ENCODE data around the gene ANKRD63.

Gene ANKRD63

GRCh38 chr15:40282869-40283614 is at the start of gene ANKRD63:
ANKRD63 (minus strand) TSS chr15:40283064; CDS start chr15:40282586, 478 bp downstream.
- peak; percentile 30 for DNase-seq

- peak; percentile 26 for DNase-seq
These were observed 49.4 kb upstream of the ANKRD63 start for GRCh38 chr15:40332113-40332781.

GRCh38 chr15:40331637-40332036 is 48.8 kb upstream of the ANKRD63 start:
- DNase-seq: no peak

- no peak for DNase-seq
These were observed 48.2 kb upstream of the ANKRD63 start for GRCh38 chr15:40331026-40331425.

- DNase-seq: peak; percentile 69
These were observed 47.5 kb upstream of the ANKRD63 start for GRCh38 chr15:40330368-40330836.

GRCh38 chr15:40329804-40330203 is 46.9 kb upstream of the ANKRD63 start:
- no peak for DNase-seq

- DNase-seq: no peak
These were observed 45.9 kb upstream of the ANKRD63 start for GRCh38 chr15:40328751-40329150.

- peak; percentile 37 for DNase-seq
These were observed 45.3 kb upstream of the ANKRD63 start for GRCh38 chr15:40328176-40328575.

- DNase-seq: no peak
These were observed 44.6 kb upstream of the ANKRD63 start for GRCh38 chr15:40327457-40327856.

GRCh38 chr15:40325700-40326099 is 42.8 kb upstream of the ANKRD63 start:
- DNase-seq: peak; percentile 63

- DNase-seq: no peak
These were observed 42.3 kb upstream of the ANKRD63 start for GRCh38 chr15:40325188-40325587.

GRCh38 chr15:40323953-40324937 is 41.4 kb upstream of the ANKRD63 start:
- peak; percentile 50 for DNase-seq

- peak; percentile 93 for DNase-seq
These were observed 40.5 kb upstream of the ANKRD63 start, which contains the start of gene INAFM2 for GRCh38 chr15:40323239-40323952. INAFM2 (plus strand) TSS chr15:40323692; CDS start chr15:40324056, 364 bp downstream.

GRCh38 chr15:40322531-40323238 is 39.8 kb upstream of the ANKRD63 start:
- no peak for DNase-seq

GRCh38 chr15:40320931-40321371 is 38.1 kb upstream of the ANKRD63 start:
- DNase-seq: peak; percentile 84

GRCh38 chr15:40320409-40320808 is 37.5 kb upstream of the ANKRD63 start:
- DNase-seq: no peak

- no peak for DNase-seq
These were observed 34.7 kb upstream of the ANKRD63 start for GRCh38 chr15:40317580-40317979.

GRCh38 chr15:40316931-40317330 is 34.1 kb upstream of the ANKRD63 start:
- no peak for DNase-seq

GRCh38 chr15:40314723-40315276 is 31.9 kb upstream of the ANKRD63 start:
- no peak for DNase-seq

- peak; percentile 61 for DNase-seq
These were observed 30.9 kb upstream of the ANKRD63 start for GRCh38 chr15:40313531-40314398.
